Measurements from ENCODE around the gene SDHB. TPM values are rescaled to one million over a fixed set of nuclear protein-coding genes. Genes with fewer than 3 reads are reported as not detected.

SDHB gene
- total RNA-seq, 6 donors from 2014 or later, result 37.7 to 98.7 (median 74.8) TPM

GRCh38 chr1:17014671-17015567 lies 38.9 kb downstream of the SDHB start:
- 81 to 85% methylated on average over 10 of the region's 10 CpGs for WGBS, 2 donors
- no peak for DNase-seq
- TF ChIP-seq POLR2A (IDR thresholded peaks at IDR 0.05) (no peak), EP300 (IDR thresholded peaks at IDR 0.05) (no peak), POLR2AphosphoS5 (IDR thresholded peaks at IDR 0.05) (no peak), CTCF (IDR thresholded peaks at IDR 0.05) (no peak)
- Histone ChIP-seq H3K36me3 (peaks cover 8 to 26% (median 21%) of the 10 kb centered on the region in 4 donors), H3K4me3 (no peak overlapping the region), H3K27ac (no peak overlapping the region), H3K9me3 (no peaks in the 10 kb centered on the region), H3K27me3 (no peaks in the 10 kb centered on the region), H3K4me1 (peaks cover 17 to 22% (median 18%) of the 10 kb centered on the region in 4 donors)
- ATAC-seq (ENCODE audit: low FRiP score in 2 of 2), result no peak

- TF ChIP-seq POLR2AphosphoS5 (IDR thresholded peaks at IDR 0.05), result peak in 1 of 2 donors; percentile 15
- no peak for TF ChIP-seq CTCF (IDR thresholded peaks at IDR 0.05)
- 71 to 72% methylated on average over 10 to 13 of the region's 13 CpGs for WGBS, 2 donors
- DNase-seq (peak in 1 of 2 donors; percentile 61), ATAC-seq (ENCODE audit: low FRiP score in 2 of 2) (no peak)
- Histone ChIP-seq H3K27me3 (no peaks in the 10 kb centered on the region), H3K9me3 (no peaks in the 10 kb centered on the region), H3K4me1 (peaks cover 22 to 31% (median 27%) of the 10 kb centered on the region in 4 donors), H3K27ac (no peak overlapping the region), H3K4me3 (no peak overlapping the region), H3K36me3 (peaks cover 0 to 13% (median 12%) of the 10 kb centered on the region in 4 donors)
Observed at GRCh38 chr1:17013491-17014320, 40.1 kb downstream of the SDHB start.

DNA sequence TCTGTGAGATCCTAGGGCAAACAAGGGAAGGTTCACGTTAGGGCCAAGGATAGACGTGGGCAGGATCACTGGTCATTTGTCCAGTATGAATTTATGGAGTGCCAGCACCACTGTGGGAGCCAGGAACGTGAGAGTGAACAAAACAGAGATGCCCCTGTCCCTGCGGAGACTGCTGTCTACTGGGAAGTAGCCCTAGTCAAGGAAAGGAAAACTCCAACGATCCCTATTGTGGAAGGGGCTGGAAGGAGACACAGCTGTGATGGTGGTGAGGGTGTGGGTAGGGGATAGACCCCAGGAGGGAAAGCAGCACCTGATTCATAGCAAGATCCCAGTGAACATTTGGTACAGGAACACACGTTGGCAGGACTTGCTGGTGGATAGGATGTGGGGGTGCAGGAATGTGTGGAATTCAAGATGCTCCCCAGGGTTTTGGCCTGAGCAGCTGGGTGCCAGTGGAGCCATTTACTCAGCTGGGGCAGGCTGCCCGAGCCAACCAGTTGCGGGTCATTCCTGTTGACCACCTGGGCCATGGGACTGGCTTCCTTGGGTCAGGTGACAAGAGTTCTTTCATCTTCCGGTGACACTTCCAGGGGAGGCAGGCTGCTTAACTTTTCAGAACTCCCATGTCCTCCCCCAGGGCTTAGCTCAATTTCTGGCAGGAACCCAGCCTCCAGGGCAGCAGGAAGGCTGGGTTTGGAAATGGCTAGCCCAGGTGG lies 40.9 kb downstream of the SDHB start:
- no peaks in the 10 kb centered on the region for H3K9me3 ChIP-seq
- WGBS, 2 donors, result 76 to 81% methylated on average over 8 to 9 of the region's 9 CpGs
- H3K4me1 ChIP-seq, result peaks cover 22 to 31% (median 27%) of the 10 kb centered on the region in 4 donors
- DNase-seq (no peak), ATAC-seq (ENCODE audit: low FRiP score in 2 of 2) (no peak)
- no peak for TF ChIP-seq CTCF (IDR thresholded peaks at IDR 0.05)
- TF ChIP-seq POLR2A (IDR thresholded peaks at IDR 0.05), result no peak
- no peak overlapping the region for H3K27ac ChIP-seq
- H3K27me3 ChIP-seq, result no peaks in the 10 kb centered on the region
- peaks cover 0 to 6% (median 5%) of the 10 kb centered on the region in 4 donors for H3K36me3 ChIP-seq
- no peak overlapping the region for H3K4me3 ChIP-seq

- H3K9me3 ChIP-seq, result no peaks in the 10 kb centered on the region
- TF ChIP-seq POLR2A (IDR thresholded peaks at IDR 0.05), result peak in 1 of 4 donors; percentile 59
- no peak for TF ChIP-seq EP300 (IDR thresholded peaks at IDR 0.05)
- TF ChIP-seq CTCF (IDR thresholded peaks at IDR 0.05), result peak in 2 of 6 experiments; percentile 9 to 32
- TF ChIP-seq POLR2AphosphoS5 (IDR thresholded peaks at IDR 0.05), result peak in 1 of 2 donors; percentile 55
- H3K36me3 ChIP-seq, result no peaks in the 10 kb centered on the region
- H3K4me3 ChIP-seq, result peak within 1 kb of the TSS; percentile 87 to 96 (median 93)
- ATAC-seq (ENCODE audit: low FRiP score in 2 of 2) (peak; percentile 89 to 93), DNase-seq (peak; percentile 93 to 96)
- H3K27me3 ChIP-seq, result no peaks in the 10 kb centered on the region
- peak within 1 kb of the TSS; percentile 66 to 86 (median 70) for H3K27ac ChIP-seq
- 1 to 7% methylated on average over 5 to 46 of the region's 94 CpGs for WGBS, 2 donors
- peaks cover 22 to 31% (median 27%) of the 10 kb centered on the region in 4 donors for H3K4me1 ChIP-seq
Observed at GRCh38 chr1:17011439-17012307, 42.2 kb downstream of the SDHB start, which contains the start of gene ATP13A2. ATP13A2 (minus strand) TSS chr1:17011928; CDS start chr1:17011738, 190 bp downstream.

Data from upper lobe of left lung (tissue), 6 donors.